NB4 (cell line): ENCODE results near the gene KAZN.

Source experiments
- CTCF ChIP-seq: IDR thresholded peaks from one replicate; pipeline ENCODE4 v1.5.1; 2012; ENCODE audit warnings: low read depth, low read length
- MAX ChIP-seq: IDR thresholded peaks from 2 replicates; pipeline ENCODE4 v1.6.1; 2011; ENCODE audit warnings: low read depth, low read length
- MYC ChIP-seq: IDR thresholded peaks from 2 replicates; pipeline ENCODE4 v1.6.1; 2011; ENCODE audit warnings: low read depth, low read length
- POLR2A ChIP-seq: IDR thresholded peaks from 2 replicates; pipeline ENCODE4 v1.6.1; 2011; ENCODE audit warnings: mild to moderate bottlenecking; ENCODE audit not compliant: insufficient read length; ENCODE audit errors: extremely low read depth

- no peak for TF ChIP-seq CTCF
- TF ChIP-seq POLR2A: no peak
- TF ChIP-seq MAX: no peak
- no peak for TF ChIP-seq MYC
These were observed 19.3 kb downstream of the KAZN start for GRCh38 chr1:14617791-14618190.
